ENCODE data around the gene WDR6. TPM values are rescaled to one million over a fixed set of nuclear protein-coding genes. Genes with fewer than 3 reads are reported as not detected.

Gene WDR6
- total RNA-seq, 3 donors from 2014 or later, result 98.5 to 205 (median 165) TPM

DNA sequence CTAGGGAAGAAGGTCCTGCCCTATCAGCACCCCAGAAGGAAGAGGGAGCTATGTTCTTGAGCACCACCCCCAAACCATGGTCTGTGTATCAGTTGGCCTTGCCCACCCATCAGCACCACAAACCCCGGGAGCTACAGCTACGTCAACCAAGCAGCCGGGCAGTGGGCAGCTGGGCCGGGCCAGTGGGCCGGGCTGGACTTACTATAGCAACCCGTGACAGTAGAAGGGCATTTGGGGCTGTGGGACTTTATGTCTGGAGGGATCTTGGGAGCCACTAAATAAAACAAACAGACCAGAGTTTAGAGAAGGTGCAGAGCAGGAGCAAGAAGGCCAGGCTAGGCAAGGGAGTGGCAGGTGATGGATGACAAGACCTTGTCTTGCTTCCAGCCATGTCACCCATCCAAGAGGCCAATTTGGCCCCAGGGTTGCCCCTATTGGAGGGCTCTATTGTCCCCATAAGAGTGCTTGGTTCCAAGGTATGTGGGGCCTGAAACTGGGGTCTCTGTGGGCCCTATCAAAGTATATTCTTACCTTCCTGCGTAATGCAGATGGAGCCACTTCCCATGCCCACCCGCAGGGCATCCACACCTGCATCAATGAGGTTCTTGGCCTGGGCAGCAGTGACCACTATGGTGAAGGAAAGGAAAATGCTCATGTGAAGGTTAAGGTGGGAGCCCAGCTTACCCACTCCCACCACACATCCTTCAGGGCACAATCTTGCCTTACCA is 18.8 kb downstream of the WDR6 start:
- peaks cover 28% of the 10 kb centered on the region for H3K4me1 ChIP-seq (ENCODE audit: low read depth)
- intact Hi-C loops (cut with DNase I, micrococcal nuclease), result no loop called here
- peaks cover 8% of the 10 kb centered on the region for H3K36me3 ChIP-seq (ENCODE audit: low read depth)
- H3K4me3 ChIP-seq, result no peak overlapping the region
- H3K9me3 ChIP-seq, result no peaks in the 10 kb centered on the region
- ATAC-seq (no peak), DNase-seq (peak in 1 of 3 donors; percentile 27)
- TF ChIP-seq CTCF (IDR thresholded peaks at IDR 0.05), result no peak

- no peak for DNase-seq
Observed at GRCh38 chr3:49026536-49026935, 19.3 kb downstream of the WDR6 start.

GRCh38 chr3:49027634-49028033 is 20.4 kb downstream of the WDR6 start:
- ATAC-seq (no peak), DNase-seq (peak in 1 of 3 donors; percentile 28)
- H3K4me1 ChIP-seq (ENCODE audit: low read depth), result peaks cover 26% of the 10 kb centered on the region
- H3K36me3 ChIP-seq (ENCODE audit: low read depth), result peaks cover 8% of the 10 kb centered on the region
- no peaks in the 10 kb centered on the region for H3K9me3 ChIP-seq
- TF ChIP-seq CTCF (IDR thresholded peaks at IDR 0.05), result no peak
- no peak overlapping the region for H3K4me3 ChIP-seq
- intact Hi-C loops (cut with DNase I, micrococcal nuclease), result no loop called here

More at GRCh38 chr3:49026536-49026935, 19.3 kb downstream of the WDR6 start:
- no peak for ATAC-seq
- Histone ChIP-seq H3K9me3 (no peaks in the 10 kb centered on the region), H3K4me3 (no peak overlapping the region), H3K4me1 (ENCODE audit: low read depth) (peaks cover 28% of the 10 kb centered on the region), H3K36me3 (ENCODE audit: low read depth) (peaks cover 8% of the 10 kb centered on the region)
- TF ChIP-seq CTCF (IDR thresholded peaks at IDR 0.05), result no peak
- intact Hi-C loops (cut with DNase I, micrococcal nuclease), result no loop called here

- no peak for TF ChIP-seq CTCF (IDR thresholded peaks at IDR 0.05)
- peaks cover 8% of the 10 kb centered on the region for H3K36me3 ChIP-seq (ENCODE audit: low read depth)
Observed at GRCh38 chr3:49028298-49028672, 21.1 kb downstream of the WDR6 start.

GRCh38 chr3:49028673-49029562 is 21.7 kb downstream of the WDR6 start, which contains the start of gene IMPDH2:
IMPDH2 (minus strand) TSS chr3:49029398; CDS start chr3:49029350, 48 bp downstream.
- intact Hi-C loops (cut with DNase I, micrococcal nuclease), result no loop called here
- H3K9me3 ChIP-seq, result no peaks in the 10 kb centered on the region
- ATAC-seq (peak; percentile 97), DNase-seq (peak; percentile 96 to 97 (median 97))
- H3K4me3 ChIP-seq, result peak within 1 kb of the TSS; percentile 38
- H3K36me3 ChIP-seq (ENCODE audit: low read depth), result peaks cover 8% of the 10 kb centered on the region
- TF ChIP-seq CTCF (IDR thresholded peaks at IDR 0.05), result peak; percentile 15
- peaks cover 18% of the 10 kb centered on the region for H3K4me1 ChIP-seq (ENCODE audit: low read depth)

More at GRCh38 chr3:49028298-49028672, 21.1 kb downstream of the WDR6 start:
- Histone ChIP-seq H3K4me3 (no peak overlapping the region), H3K4me1 (ENCODE audit: low read depth) (peaks cover 20% of the 10 kb centered on the region), H3K9me3 (no peaks in the 10 kb centered on the region)
- no peak for ATAC-seq
- peak in 1 of 3 donors; percentile 8 for DNase-seq
- intact Hi-C loops (cut with DNase I, micrococcal nuclease), result no loop called here

Data from mucosa of descending colon (tissue), 3 donors.